ENCODE data around the gene THBS1.

THBS1 gene

GRCh38 chr15:39629371-39629770 is 48.5 kb downstream of the THBS1 start:
- DNase-seq (ENCODE audit: low read depth in 2 of 2), result no peak

DNA sequence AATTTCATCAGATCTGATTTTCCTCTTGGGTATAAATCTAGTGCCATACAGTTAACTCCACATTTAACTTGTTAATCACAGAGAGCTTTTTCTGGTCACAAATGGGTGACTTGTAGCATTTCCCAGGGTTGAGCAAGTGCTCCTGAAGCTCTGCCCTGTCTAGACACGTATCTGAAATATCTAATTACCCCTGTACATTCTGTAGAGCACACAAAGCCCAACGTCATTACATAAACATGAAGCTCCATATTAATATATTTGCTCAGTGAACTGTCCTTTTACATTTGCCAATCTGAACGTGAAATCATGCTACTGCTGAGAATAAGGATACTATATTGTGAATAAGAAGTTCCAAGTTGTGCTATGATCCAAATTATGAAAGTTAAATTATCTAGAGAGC is 49.0 kb downstream of the THBS1 start:
- no peak for DNase-seq (ENCODE audit: low read depth in 2 of 2)

GRCh38 chr15:39631357-39631756 is 50.5 kb downstream of the THBS1 start:
- DNase-seq (ENCODE audit: low read depth in 2 of 2), result no peak

GRCh38 chr15:39638041-39638440 is 57.2 kb downstream of the THBS1 start:
- no peak for DNase-seq (ENCODE audit: low read depth in 2 of 2)

- no peak for DNase-seq (ENCODE audit: low read depth in 2 of 2)
Observed at GRCh38 chr15:39639037-39639436, 58.2 kb downstream of the THBS1 start.

GRCh38 chr15:39640665-39641064 is 59.8 kb downstream of the THBS1 start:
- DNase-seq (ENCODE audit: low read depth in 2 of 2), result no peak

DNA sequence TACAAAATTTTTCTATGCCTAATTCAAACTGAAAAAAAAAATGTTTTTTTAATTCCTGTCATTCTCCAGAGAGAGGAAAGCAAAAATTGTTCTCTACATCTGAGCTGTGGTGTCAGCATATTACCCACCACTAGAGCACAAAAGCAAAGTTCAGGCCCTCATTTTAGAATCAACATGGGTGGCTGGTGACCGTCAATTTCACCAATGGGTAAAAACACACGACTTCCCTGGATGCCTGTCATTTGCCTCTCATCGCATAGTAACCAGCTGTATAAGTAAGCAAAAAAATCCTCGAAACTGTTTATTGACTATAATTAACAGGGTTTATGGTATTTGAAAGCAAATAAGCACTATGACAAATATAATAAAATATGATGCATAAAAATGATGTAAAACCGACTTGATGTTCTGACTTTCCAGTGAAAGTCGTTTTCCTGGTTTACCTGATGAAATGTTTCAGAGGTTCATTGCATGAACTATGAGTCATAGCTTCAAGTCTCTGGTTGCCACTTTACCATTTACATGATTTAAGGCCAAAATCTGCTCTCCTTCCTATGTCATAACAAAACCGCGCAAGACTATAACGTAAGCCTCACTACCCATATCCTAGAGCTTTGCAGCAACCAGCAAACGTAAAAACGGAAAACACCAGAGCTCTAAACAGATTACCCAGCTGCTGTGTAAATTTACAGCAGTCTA is 60.5 kb downstream of the THBS1 start:
- DNase-seq (ENCODE audit: low read depth in 2 of 2), result no peak

- peak; percentile 30 to 42 for DNase-seq (ENCODE audit: low read depth in 2 of 2)
Observed at GRCh38 chr15:39642011-39642640, 61.2 kb downstream of the THBS1 start.

- DNase-seq (ENCODE audit: low read depth in 2 of 2), result no peak
Observed at GRCh38 chr15:39643727-39644126, 62.8 kb downstream of the THBS1 start.

DNA sequence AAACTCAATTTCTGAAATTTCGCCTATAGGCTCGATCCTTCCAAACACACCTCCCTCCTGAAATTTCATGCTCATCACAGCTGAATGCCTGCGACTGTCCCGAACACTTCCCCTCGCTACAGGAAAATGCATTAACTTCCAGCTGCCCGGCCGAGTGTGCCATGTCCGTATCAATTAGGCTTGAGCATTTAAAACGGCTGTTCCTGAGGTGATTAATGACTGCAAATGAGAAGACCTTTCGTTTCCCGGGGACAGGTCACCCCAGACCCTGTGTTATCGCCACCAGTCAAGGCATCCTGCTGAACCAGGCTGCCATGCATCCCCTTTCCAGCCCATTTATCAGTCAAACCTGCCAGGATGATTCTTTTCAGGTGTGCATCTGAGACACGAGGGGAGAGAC is 63.3 kb downstream of the THBS1 start:
- no peak for DNase-seq (ENCODE audit: low read depth in 2 of 2)

DNA sequence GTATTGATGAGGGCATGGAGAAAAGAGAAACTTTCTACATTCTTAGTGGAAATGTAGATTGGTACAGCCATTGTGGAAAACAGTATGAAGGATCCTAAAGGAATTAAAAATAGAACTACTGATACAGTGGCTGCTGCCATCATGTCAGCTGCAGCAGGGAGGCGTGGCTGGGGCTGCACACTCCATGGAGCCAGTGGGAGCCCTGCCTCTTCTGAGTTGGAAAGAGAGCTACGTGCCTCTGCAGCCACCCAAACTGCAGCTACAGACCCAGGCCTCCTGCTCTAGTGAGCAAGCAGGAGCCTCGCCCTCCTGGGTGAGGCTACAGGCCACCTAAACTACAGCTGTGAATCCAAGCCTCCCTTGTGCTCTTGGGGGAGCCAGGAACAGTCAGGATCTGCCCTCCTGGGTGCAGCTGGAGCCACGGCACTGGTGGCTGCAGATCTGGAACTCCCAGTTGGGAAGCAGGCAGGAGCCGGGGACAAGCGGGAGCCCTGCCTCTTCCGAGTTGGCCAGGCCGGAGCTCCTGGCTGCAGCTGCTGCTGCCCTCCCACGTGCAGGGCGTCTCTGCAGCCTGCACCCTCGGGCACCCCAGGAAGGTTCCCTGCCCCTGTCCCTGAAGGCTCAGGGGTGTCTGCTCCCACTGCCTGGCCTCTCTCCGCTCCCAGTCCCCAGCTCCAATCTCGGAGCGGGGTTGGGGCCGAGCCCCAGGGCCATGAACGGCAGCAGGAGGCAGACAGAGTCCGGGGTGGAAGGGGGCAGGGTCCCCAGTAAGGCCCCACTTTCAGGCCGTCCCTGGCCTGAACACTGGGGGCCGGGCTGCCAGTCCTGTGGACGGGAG is 64.5 kb downstream of the THBS1 start:
- no peak for DNase-seq (ENCODE audit: low read depth in 2 of 2)

DNA sequence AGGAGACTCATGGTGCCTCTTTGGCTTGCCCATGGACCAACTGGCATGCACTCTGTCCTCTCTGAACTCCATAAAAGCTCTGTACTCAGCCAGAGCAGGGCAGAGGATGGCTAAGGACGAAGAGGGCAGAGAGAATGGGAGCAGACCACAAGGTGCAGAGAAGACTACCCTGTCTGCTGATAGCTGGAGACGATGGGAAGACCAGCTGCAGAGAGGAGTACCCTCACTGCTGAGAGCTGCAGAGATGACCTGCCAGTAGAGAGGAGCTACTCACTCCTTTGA is 65.0 kb downstream of the THBS1 start:
- DNase-seq (ENCODE audit: low read depth in 2 of 2), result no peak

DNA sequence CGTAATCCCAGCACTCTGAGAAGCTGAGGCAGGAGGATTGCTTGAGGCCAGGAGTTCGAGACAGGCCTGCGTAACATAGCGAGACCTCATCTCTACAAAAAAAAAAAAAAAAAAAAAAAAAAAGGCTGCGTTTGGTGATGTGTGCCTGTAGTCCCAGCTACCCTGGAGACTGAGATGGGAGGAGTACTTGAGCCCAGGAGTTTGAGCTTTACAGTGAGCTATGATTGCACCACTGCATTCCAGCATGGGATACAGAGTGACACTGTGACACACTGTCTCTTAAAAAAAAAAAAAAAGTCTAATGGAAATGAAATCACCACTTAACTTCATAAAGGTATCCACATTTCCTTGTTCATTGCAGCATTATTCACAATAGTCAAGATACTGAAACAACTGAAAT is 65.5 kb downstream of the THBS1 start:
- DNase-seq (ENCODE audit: low read depth in 2 of 2), result no peak
